Naive thymus-derived CD4-positive, alpha-beta T cell (primary cell): Measurements from ENCODE around the gene NUP93. TPM values are rescaled to one million over a fixed set of nuclear protein-coding genes. Genes with fewer than 3 reads are reported as not detected.

Experiments used
- ATAC-seq: fragments of 150-1000 bp; cut with Tn5 transposase; 2 replicates; pipeline ENCODE4 v1.10.0; 2021; ENCODE audit warnings: mild to moderate bottlenecking, moderate library complexity
- CTCF ChIA-PET: fragments of 350-600 bp; sonication (Branson Sonifier 250); formaldehyde crosslinking; loops from one replicate; lab custom pipeline; 2021; ENCODE audit warnings: antibody characterized with exemption; lab: Charles Lee
- POLR2A ChIA-PET: fragments of 350-600 bp; sonication (Branson Sonifier 250); formaldehyde crosslinking; loops from one replicate; lab custom pipeline; 2021; ENCODE audit warnings: antibody characterized with exemption, inconsistent platforms; lab: Charles Lee
- DNase-seq, 9 donors: peaks; one replicate each; pipeline versions ENCODE4 v3.0.0 to v3.0.0-alpha.2; 2020 to 2022; ENCODE audit warnings: mixed read lengths in 1 of 9
- H3K27ac ChIP-seq: one replicate; pipeline ENCODE4 v1.7.0; 2013; ENCODE audit warnings: mild to moderate bottlenecking, low read depth, low read length, moderate library complexity
- H3K27me3 ChIP-seq, 2 donors: one replicate each; pipeline ENCODE4 v1.7.0; 2013; ENCODE audit warnings: low read length in 2 of 2, mild to moderate bottlenecking in 2 of 2, moderate library complexity in 2 of 2; ENCODE audit not compliant: control insufficient read depth in 2 of 2, insufficient read depth in 2 of 2
- H3K36me3 ChIP-seq, 3 experiments: 1 replicate in 2 of 3; 2 replicates in 1 of 3; pipeline ENCODE4 v1.7.0; 2013; ENCODE audit warnings: low read length in 3 of 3, mild to moderate bottlenecking in 3 of 3, moderate library complexity in 1 of 3; ENCODE audit not compliant: insufficient read depth in 3 of 3, control insufficient read depth in 2 of 3
- H3K4me1 ChIP-seq, 2 donors: one replicate each; pipeline ENCODE4 v1.7.0; 2013; ENCODE audit warnings: low read length in 2 of 2, mild to moderate bottlenecking in 2 of 2, moderate library complexity in 1 of 2; ENCODE audit not compliant: control insufficient read depth in 2 of 2, insufficient read depth in 2 of 2
- H3K4me3 ChIP-seq: 2 replicates; pipeline ENCODE4 v1.7.0; 2013; ENCODE audit warnings: mild to moderate bottlenecking, low read length
- H3K9me3 ChIP-seq, 3 experiments: 1 replicate in 2 of 3; 2 replicates in 1 of 3; pipeline ENCODE4 v1.7.0; 2013; ENCODE audit warnings: low read length in 3 of 3; ENCODE audit not compliant: control insufficient read depth in 2 of 3
- H3K27ac Mint-ChIP-seq, 9 donors: one replicate each; pipeline ENCODE4 v1.8.0; 2020 to 2022; ENCODE audit warnings: mixed read lengths in 9 of 9, mild to moderate bottlenecking in 8 of 9, moderate library complexity in 5 of 9, inconsistent platforms in 2 of 9
- H3K27me3 Mint-ChIP-seq, 5 donors: one replicate each; pipeline ENCODE4 v1.8.0; 2021 to 2022; ENCODE audit warnings: mixed read lengths in 5 of 5, mild to moderate bottlenecking in 1 of 5
- H3K36me3 Mint-ChIP-seq, 5 donors: one replicate each; pipeline ENCODE4 v1.8.0; 2020 to 2022; ENCODE audit warnings: mixed read lengths in 5 of 5, mild to moderate bottlenecking in 3 of 5, inconsistent platforms in 1 of 5
- H3K4me1 Mint-ChIP-seq, 7 donors: one replicate each; pipeline ENCODE4 v1.8.0; 2020 to 2022; ENCODE audit warnings: mixed read lengths in 7 of 7, mild to moderate bottlenecking in 3 of 7, inconsistent platforms in 1 of 7
- H3K4me3 Mint-ChIP-seq, 10 donors: one replicate each; pipeline ENCODE4 v1.8.0; 2020 to 2022; ENCODE audit warnings: mild to moderate bottlenecking in 10 of 10, mixed read lengths in 10 of 10, moderate library complexity in 6 of 10, inconsistent platforms in 2 of 10
- H3K9me3 Mint-ChIP-seq, 11 donors: one replicate each; pipeline ENCODE4 v1.8.0; 2020 to 2022; ENCODE audit warnings: mixed read lengths in 11 of 11, mild to moderate bottlenecking in 4 of 11, inconsistent platforms in 1 of 11, moderate library complexity in 1 of 11
- intact Hi-C, 2 donors: fragments of 100-400 bp; cut with micrococcal nuclease; formaldehyde crosslinking; loops; one replicate each; pipeline ENCODE4 v1.15.1; 2023
- polyA plus RNA-seq, 2 donors: library from polyadenylated mRNA; unstranded; fragments of 300-500 nt; fragmentation: Illumina TruSeq; gene quantifications; one replicate each; pipeline ENCODE4 v1.2.3, GENCODE V29; 2021
- total RNA-seq, 6 experiments: library from RNA in 5 of 6; stranded (reverse) in 5 of 6; gene quantifications; 1 replicate in 5 of 6; 2 replicates in 1 of 6; pipeline ENCODE4 v1.2.3 and lab custom pipeline; 2021 to 2026

The NUP93 gene
- total and polyA plus RNA-seq, 7 experiments from 2014 or later, result 53.0 to 90.5 (median 64.5) TPM

DNA sequence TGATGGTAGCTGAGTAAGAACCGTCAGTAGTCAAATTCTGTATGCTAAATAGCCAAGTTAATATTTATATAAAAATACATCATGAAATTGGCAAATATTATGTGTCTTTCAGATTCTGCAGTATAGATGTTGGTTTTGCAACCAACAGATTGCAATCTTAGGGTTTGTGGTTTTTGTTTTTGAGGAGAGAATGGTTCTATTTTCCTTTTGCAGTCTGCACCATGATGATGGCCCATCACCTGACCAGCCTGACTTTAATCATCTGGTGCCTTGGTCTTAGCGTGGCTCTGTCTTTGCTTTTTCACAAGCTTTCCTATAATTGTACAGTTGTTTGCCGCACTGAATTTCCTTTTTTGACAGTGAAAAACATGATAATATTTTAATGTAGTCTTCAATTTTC, 50.7 kb downstream of the NUP93 start:
- POLR2A ChIA-PET, result no interaction called here
- Mint-ChIP-seq H3K4me3 (peak overlapping the region in 1 of 10 donors; percentile 34), H3K36me3 (peaks cover 0 to 6% (median 0%) of the 10 kb centered on the region in 5 donors), H3K4me1 (peaks cover 11 to 42% (median 25%) of the 10 kb centered on the region in 7 donors), H3K27ac (peak overlapping the region in 1 of 9 donors; percentile 9), H3K27me3 (no peaks in the 10 kb centered on the region), H3K9me3 (peaks cover 0 to 1% (median 0%) of the 10 kb centered on the region in 11 donors)
- Histone ChIP-seq H3K9me3 (no peaks in the 10 kb centered on the region), H3K27ac (no peak overlapping the region), H3K36me3 (no peaks in the 10 kb centered on the region), H3K4me1 (peaks cover 3 to 18% of the 10 kb centered on the region in 2 donors), H3K4me3 (no peak overlapping the region), H3K27me3 (no peaks in the 10 kb centered on the region)
- no peak for DNase-seq
- CTCF ChIA-PET, result no interaction called here
- intact Hi-C loops, result no loop called here
- ATAC-seq, result no peak

DNA sequence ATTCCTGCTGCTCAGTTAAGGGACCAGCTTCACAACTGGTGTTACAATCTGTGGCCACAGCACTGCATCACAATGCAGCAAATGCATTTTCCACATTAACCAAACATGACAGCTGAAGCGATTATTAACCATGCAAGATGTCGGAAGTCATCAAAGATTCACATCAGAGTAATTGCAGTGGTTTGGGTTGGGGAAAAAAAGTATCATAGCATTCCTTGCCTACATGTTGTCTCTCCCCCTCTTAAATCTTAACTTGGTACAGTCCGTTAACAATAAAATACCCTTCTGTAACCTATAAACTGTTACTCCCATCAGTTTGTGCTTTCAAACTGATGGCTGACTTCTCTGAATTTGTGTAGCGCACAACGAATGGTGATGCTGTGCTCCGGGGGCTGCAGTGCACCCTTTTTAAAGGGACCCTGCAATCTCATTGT, 51.6 kb downstream of the NUP93 start:
- no peak overlapping the region for H3K4me3 Mint-ChIP-seq
- Histone ChIP-seq H3K27ac (no peak overlapping the region), H3K4me1 (peaks cover 3 to 18% of the 10 kb centered on the region in 2 donors), H3K27me3 (no peaks in the 10 kb centered on the region), H3K9me3 (no peaks in the 10 kb centered on the region), H3K4me3 (no peak overlapping the region), H3K36me3 (no peaks in the 10 kb centered on the region)
- DNase-seq, result no peak
- intact Hi-C loops, result no loop called here
- no peak overlapping the region for H3K27ac Mint-ChIP-seq
- H3K9me3 Mint-ChIP-seq, result peaks cover 0 to 1% (median 0%) of the 10 kb centered on the region in 11 donors
- H3K27me3 Mint-ChIP-seq, result no peaks in the 10 kb centered on the region
- H3K36me3 Mint-ChIP-seq, result peaks cover 0 to 6% (median 0%) of the 10 kb centered on the region in 5 donors
- ATAC-seq, result no peak
- ChIA-PET CTCF (no interaction called here), POLR2A (no interaction called here)
- H3K4me1 Mint-ChIP-seq, result peaks cover 11 to 42% (median 25%) of the 10 kb centered on the region in 7 donors

DNA sequence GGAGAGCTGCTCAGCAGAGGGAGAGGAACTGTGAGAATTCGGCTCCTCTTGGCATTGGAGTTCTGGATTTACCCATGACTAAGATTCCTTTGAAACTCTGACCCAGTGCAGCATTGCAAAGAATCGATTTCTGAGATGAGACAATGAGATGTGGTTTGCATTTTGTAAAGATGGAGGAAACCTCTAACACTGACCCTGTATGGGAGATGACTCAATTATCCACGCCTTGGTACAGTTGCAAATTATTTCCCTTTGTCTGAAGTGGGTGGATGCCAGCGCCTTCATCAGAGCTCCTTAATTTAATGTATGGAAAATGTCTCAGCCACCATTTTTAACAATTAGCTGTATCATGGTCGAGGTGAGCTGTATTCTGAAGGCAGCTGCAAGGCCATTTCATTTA, 53.4 kb downstream of the NUP93 start:
- ATAC-seq (no peak), DNase-seq (no peak)
- no peaks in the 10 kb centered on the region for H3K27me3 Mint-ChIP-seq
- ChIA-PET CTCF (interaction anchor here (1.7 kb wide), 1 partner anchor 9 kb away, joined by 3 read pairs; no protein-coding TSS in a partner anchor), POLR2A (no interaction called here)
- no peaks in the 10 kb centered on the region for H3K9me3 ChIP-seq
- H3K4me3 ChIP-seq, result no peak overlapping the region
- H3K27ac Mint-ChIP-seq, result no peak overlapping the region
- no peak overlapping the region for H3K4me3 Mint-ChIP-seq
- H3K36me3 ChIP-seq, result no peaks in the 10 kb centered on the region
- H3K4me1 ChIP-seq, result peaks cover 3 to 18% of the 10 kb centered on the region in 2 donors
- no peak overlapping the region for H3K27ac ChIP-seq
- H3K36me3 Mint-ChIP-seq, result peaks cover 0 to 5% (median 4%) of the 10 kb centered on the region in 5 donors
- H3K9me3 Mint-ChIP-seq, result peaks cover 0 to 1% (median 0%) of the 10 kb centered on the region in 11 donors
- H3K27me3 ChIP-seq, result no peaks in the 10 kb centered on the region
- H3K4me1 Mint-ChIP-seq, result peaks cover 9 to 38% (median 23%) of the 10 kb centered on the region in 7 donors
- intact Hi-C loops, result no loop called here

DNA sequence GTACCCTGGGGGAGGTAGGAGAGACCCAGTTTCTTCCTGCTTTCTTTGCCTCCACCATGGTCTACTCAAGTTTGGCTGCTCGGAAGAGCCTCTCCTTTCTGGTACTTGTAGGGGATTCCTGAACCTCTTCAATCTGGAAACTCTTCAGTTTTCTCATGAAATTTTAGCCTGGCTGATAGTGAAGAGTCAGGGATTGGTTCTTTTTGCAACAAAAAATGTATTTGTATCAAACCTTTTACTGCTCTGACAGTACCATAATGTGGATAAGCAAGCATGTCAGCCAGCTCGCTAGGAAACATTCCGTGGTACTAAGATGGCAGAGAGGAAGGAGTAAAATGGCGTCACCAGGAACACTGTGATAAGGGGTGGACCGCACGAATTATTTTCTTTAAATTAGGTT, 55.4 kb downstream of the NUP93 start:
- H3K27me3 ChIP-seq, result no peaks in the 10 kb centered on the region
- ChIA-PET POLR2A (no interaction called here), CTCF (interaction anchor here (1.3 to 1.4 kb wide), 2 partner anchors 82 to 83 kb away, joined by 3 read pairs; no protein-coding TSS in a partner anchor)
- no peak overlapping the region for H3K27ac Mint-ChIP-seq
- DNase-seq, result no peak
- peaks cover 0 to 5% (median 4%) of the 10 kb centered on the region in 5 donors for H3K36me3 Mint-ChIP-seq
- H3K4me3 Mint-ChIP-seq, result no peak overlapping the region
- H3K4me1 ChIP-seq, result peaks cover 3 to 9% of the 10 kb centered on the region in 2 donors
- no peak for ATAC-seq
- no peak overlapping the region for H3K27ac ChIP-seq
- H3K4me3 ChIP-seq, result no peak overlapping the region
- peaks cover 5 to 23% (median 16%) of the 10 kb centered on the region in 7 donors for H3K4me1 Mint-ChIP-seq
- H3K27me3 Mint-ChIP-seq, result no peaks in the 10 kb centered on the region
- no peaks in the 10 kb centered on the region for H3K36me3 ChIP-seq
- no peaks in the 10 kb centered on the region for H3K9me3 ChIP-seq
- peaks cover 0 to 1% (median 0%) of the 10 kb centered on the region in 11 donors for H3K9me3 Mint-ChIP-seq
- intact Hi-C loops, result loop anchor here in 1 of 2 donors (5.0 kb wide), 1 partner anchor 113 kb away; no protein-coding TSS in a partner anchor

DNA sequence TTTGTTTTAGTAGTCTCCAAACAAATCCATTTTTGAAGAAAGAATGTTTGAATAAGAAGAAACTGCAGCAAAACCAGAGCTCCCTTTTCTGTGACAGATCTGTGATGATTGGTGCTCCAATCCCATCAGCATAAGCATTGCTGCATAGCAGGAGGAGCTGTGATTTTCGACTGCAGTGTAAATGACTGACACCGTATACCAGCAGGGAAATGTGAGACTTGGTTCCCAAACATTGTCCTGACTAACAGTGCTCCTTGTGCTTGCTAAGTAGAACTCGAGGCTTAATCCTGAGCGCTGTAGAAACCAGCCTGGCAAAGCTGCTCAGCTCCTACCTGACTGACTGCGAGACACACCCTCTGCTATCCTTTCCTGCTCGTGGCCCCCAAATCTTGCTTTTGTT, 57.2 kb downstream of the NUP93 start:
- no peak for DNase-seq
- ChIA-PET CTCF (no interaction called here), POLR2A (no interaction called here)
- no peak overlapping the region for H3K4me3 Mint-ChIP-seq
- intact Hi-C loops, result loop anchor here in 1 of 2 donors (5.0 kb wide), 1 partner anchor 115 kb away; no protein-coding TSS in a partner anchor
- H3K27me3 ChIP-seq, result no peaks in the 10 kb centered on the region
- H3K27me3 Mint-ChIP-seq, result no peaks in the 10 kb centered on the region
- H3K9me3 ChIP-seq, result no peaks in the 10 kb centered on the region
- no peak for ATAC-seq
- H3K4me1 Mint-ChIP-seq, result peaks cover 0 to 7% (median 0%) of the 10 kb centered on the region in 7 donors
- no peak overlapping the region for H3K27ac ChIP-seq
- H3K4me3 ChIP-seq, result no peak overlapping the region
- H3K9me3 Mint-ChIP-seq, result peaks cover 0 to 1% (median 0%) of the 10 kb centered on the region in 11 donors
- H3K36me3 ChIP-seq, result no peaks in the 10 kb centered on the region
- peaks cover 0 to 5% (median 2%) of the 10 kb centered on the region in 5 donors for H3K36me3 Mint-ChIP-seq
- H3K27ac Mint-ChIP-seq, result no peak overlapping the region
- no peaks in the 10 kb centered on the region for H3K4me1 ChIP-seq

DNA sequence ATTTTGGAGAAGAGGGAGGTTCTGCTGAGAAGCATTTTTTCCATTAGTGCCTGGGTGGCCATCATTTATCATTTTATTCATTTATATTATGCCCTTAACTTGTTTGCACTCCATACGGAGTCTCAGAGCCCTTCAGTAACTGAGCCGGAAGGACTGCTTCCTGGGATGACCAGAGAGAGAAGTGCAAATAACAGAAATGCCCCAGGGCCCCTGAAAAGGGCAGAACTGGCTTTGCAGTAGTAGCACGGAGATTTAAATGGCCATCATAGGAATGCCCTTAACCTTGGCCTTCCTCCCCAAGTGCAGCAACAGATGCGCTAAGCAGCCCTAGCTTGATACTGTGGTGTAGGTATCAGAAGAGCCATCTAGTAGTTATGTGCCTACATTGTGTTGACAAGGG, 58.5 kb downstream of the NUP93 start:
- H3K27me3 Mint-ChIP-seq, result no peaks in the 10 kb centered on the region
- intact Hi-C loops, result loop anchor here in 1 of 2 donors (5.0 kb wide), 1 partner anchor 116 kb away; no protein-coding TSS in a partner anchor
- CTCF ChIA-PET, result interaction anchor here (0.8 kb wide), 1 partner anchor 218 kb away, joined by 4 read pairs; no protein-coding TSS in a partner anchor
- peaks cover 0 to 7% (median 0%) of the 10 kb centered on the region in 7 donors for H3K4me1 Mint-ChIP-seq
- H3K9me3 Mint-ChIP-seq, result no peaks in the 10 kb centered on the region
- no peak for ATAC-seq
- Histone ChIP-seq H3K4me1 (no peaks in the 10 kb centered on the region), H3K4me3 (no peak overlapping the region), H3K9me3 (no peaks in the 10 kb centered on the region), H3K27ac (no peak overlapping the region), H3K27me3 (no peaks in the 10 kb centered on the region), H3K36me3 (no peaks in the 10 kb centered on the region)
- POLR2A ChIA-PET, result no interaction called here
- peaks cover 0 to 5% (median 2%) of the 10 kb centered on the region in 5 donors for H3K36me3 Mint-ChIP-seq
- no peak for DNase-seq
- peak overlapping the region in 1 of 9 donors; percentile 14 for H3K27ac Mint-ChIP-seq
- H3K4me3 Mint-ChIP-seq, result no peak overlapping the region
